GM12873 (cell line): ENCODE data around the gene TCF25.

Source experiments
- TF ChIP-seq, protein P1 (sequence below): IDR thresholded peaks from 2 replicates; pipeline ENCODE4 v1.5.1; 2012; ENCODE audit warnings: low read depth, mild to moderate bottlenecking, moderate library complexity, low read length, control low read depth; ENCODE audit not compliant: insufficient read depth; ENCODE audit errors: missing control alignments

TCF25 gene

GRCh38 chr16:89925596-89926079 is 52.2 kb downstream of the TCF25 start:
- TF ChIP-seq, protein P1, sequence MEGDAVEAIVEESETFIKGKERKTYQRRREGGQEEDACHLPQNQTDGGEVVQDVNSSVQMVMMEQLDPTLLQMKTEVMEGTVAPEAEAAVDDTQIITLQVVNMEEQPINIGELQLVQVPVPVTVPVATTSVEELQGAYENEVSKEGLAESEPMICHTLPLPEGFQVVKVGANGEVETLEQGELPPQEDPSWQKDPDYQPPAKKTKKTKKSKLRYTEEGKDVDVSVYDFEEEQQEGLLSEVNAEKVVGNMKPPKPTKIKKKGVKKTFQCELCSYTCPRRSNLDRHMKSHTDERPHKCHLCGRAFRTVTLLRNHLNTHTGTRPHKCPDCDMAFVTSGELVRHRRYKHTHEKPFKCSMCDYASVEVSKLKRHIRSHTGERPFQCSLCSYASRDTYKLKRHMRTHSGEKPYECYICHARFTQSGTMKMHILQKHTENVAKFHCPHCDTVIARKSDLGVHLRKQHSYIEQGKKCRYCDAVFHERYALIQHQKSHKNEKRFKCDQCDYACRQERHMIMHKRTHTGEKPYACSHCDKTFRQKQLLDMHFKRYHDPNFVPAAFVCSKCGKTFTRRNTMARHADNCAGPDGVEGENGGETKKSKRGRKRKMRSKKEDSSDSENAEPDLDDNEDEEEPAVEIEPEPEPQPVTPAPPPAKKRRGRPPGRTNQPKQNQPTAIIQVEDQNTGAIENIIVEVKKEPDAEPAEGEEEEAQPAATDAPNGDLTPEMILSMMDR: no peak

DNA sequence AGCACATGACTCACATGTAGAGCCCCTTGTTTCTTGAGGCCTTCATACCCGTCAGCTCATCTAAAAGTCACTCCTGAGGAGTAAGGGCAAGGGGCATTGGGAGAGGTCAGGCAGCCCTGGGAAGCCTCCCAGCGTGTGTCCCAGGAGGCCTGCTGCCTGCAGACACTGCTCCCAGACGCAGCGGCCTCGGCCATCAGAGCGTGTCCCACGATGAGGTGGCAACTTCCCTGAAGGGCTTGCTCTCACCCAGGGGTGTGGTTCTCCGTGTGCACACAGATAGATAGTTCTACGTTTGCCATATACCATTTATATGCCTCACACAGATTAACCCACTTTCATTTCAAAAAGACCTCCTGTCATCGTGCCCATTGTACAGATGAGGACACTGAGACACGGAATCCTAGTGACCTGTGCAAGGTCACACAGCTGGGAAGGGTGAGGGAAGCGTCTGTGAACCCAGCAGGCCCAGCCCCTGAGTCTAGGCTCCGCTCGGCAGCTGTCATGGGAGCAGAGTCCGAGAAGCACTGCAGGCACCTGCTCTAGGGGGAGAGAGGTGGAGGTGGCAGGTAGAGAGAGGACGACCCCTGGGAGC is 58.0 kb downstream of the TCF25 start:
- TF ChIP-seq, protein P1: no peak

DNA sequence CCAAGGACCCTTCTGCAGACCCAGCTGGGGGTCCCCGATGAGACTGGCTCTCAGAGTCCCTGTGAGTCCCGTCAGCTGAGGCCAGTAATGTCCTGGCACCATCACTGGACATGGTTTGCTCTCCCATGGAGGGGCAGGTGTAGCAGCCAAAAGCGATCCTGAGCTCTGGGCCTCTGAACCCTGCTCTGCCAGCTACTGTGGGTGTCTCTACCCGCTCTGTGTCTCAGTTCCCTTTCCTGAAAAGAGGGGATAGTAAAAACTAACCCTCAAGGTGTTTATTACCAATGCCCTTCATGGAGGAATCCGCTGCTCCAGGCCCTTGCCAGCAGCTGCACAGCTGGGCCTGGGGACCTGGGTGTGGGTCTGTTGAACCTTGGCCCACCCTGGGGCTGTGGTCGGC is 58.6 kb downstream of the TCF25 start:
- TF ChIP-seq, protein P1: no peak

DNA sequence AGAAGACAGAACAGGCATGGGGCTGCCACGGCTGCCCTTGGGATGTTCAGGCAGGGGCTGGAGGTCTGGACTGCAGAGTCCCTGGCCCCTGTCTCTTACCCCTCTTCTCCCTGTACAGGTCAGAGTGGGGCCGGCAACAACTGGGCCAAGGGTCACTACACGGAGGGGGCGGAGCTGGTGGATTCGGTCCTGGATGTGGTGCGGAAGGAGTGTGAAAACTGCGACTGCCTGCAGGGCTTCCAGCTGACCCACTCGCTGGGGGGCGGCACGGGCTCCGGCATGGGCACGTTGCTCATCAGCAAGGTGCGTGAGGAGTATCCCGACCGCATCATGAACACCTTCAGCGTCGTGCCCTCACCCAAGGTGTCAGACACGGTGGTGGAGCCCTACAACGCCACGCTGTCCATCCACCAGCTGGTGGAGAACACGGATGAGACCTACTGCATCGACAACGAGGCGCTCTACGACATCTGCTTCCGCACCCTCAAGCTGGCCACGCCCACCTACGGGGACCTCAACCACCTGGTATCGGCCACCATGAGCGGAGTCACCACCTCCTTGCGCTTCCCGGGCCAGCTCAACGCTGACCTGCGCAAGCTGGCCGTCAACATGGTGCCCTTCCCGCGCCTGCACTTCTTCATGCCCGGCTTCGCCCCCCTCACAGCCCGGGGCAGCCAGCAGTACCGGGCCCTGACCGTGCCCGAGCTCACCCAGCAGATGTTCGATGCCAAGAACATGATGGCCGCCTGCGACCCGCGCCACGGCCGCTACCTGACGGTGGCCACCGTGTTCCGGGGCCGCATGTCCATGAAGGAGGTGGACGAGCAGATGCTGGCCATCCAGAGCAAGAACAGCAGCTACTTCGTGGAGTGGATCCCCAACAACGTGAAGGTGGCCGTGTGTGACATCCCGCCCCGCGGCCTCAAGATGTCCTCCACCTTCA is 61.5 kb downstream of the TCF25 start:
- TF ChIP-seq, protein P1: no peak

DNA sequence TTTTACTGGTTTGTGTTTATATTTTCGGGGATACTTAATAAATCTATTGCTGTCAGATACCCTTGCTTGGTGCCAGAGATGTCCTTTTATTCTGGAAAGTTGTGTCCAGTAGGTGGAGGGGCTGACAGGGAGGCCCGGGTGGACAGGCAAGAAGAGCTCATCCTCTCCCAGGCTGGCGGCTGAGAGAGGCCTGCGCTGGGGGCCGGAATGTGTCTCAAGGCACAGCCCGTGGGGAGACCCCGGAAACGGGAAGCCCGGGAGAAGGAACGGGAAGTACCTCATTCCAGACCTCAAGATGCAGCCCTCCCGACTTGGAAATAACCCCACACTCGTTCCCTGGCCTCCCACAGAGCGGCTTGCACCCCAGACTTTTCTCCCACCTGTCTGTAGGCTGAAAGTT is 62.6 kb downstream of the TCF25 start:
- TF ChIP-seq, protein P1: no peak

- TF ChIP-seq, protein P1: no peak
Observed at GRCh38 chr16:89936508-89936907, 63.1 kb downstream of the TCF25 start.

DNA sequence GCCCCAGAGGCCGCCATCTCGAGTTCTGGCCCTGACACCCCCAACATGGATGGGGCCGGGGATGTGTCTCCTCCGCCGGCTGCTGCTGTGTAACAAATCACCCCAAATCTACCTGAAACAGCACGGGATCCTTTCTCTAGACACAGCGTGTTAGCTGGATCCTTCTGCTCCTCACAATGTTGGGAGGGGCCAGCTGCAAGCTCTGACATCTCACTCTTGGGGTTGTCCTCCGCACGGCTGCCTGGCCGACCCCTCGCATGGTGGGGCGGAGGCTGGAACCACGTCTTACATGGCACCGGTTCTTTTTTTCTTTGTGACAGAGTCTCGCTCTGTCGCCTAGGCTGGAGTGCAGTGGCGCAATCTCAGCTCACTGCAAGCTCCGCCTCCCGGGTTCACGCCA is 63.6 kb downstream of the TCF25 start:
- TF ChIP-seq, protein P1: no peak
